ENCODE measurements around the gene CCDC80.

DNA sequence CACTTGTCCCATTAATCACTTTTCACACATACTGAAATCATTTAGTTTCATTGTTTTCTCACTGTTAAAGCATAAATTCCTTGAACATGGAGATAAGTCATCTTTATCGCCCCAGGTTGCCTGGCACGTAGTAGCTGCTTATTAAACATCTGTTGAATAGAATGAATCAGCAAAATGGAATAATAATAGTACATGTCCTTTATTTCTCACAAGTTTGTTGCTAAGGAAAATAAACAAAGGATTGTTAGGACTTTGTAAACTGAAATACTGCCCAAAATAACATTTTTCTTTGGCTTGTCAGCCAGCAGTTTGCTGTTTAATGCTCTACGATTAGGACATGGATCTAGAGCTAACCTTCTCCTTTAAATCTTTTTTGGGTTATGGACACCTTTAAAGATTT lies 61.2 kb downstream of the CCDC80 start:
- TF ChIP-seq, protein P1, sequence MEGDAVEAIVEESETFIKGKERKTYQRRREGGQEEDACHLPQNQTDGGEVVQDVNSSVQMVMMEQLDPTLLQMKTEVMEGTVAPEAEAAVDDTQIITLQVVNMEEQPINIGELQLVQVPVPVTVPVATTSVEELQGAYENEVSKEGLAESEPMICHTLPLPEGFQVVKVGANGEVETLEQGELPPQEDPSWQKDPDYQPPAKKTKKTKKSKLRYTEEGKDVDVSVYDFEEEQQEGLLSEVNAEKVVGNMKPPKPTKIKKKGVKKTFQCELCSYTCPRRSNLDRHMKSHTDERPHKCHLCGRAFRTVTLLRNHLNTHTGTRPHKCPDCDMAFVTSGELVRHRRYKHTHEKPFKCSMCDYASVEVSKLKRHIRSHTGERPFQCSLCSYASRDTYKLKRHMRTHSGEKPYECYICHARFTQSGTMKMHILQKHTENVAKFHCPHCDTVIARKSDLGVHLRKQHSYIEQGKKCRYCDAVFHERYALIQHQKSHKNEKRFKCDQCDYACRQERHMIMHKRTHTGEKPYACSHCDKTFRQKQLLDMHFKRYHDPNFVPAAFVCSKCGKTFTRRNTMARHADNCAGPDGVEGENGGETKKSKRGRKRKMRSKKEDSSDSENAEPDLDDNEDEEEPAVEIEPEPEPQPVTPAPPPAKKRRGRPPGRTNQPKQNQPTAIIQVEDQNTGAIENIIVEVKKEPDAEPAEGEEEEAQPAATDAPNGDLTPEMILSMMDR (IDR thresholded peaks at IDR 0.05), result no peak
- no peak for TF ChIP-seq POLR2AphosphoS5 (IDR thresholded peaks at IDR 0.05)

Measured in suprapubic skin (tissue), 3 donors.